OCI-LY7 (cell line): Measurements from ENCODE around the gene RAB30. TPM values are rescaled to one million over a fixed set of nuclear protein-coding genes. Genes with fewer than 3 reads are reported as not detected.
"Not testable (repeated sequence)": the region's sequence is repeated elsewhere in the genome, so short reads cannot be mapped to it uniquely, and the experiment has no call there.

Experiments
- BruUV-seq: library from RNA; stranded (reverse); fragments of 400-500 nt; replicated peaks from 2 replicates; lab custom pipeline; 2021; lab: Mats Ljungman, UMichigan
- CTCF ChIA-PET: fragments of 300-600 bp; sonication (Branson Sonifier 250); formaldehyde crosslinking; loops from one replicate; lab custom pipeline; 2022; ENCODE audit warnings: antibody characterized with exemption; ENCODE audit not compliant: unreplicated experiment; lab: Charles Lee
- POLR2A ChIA-PET: fragments of 300-600 bp; sonication (Branson Sonifier 250); formaldehyde crosslinking; loops from one replicate; lab custom pipeline; 2022; ENCODE audit warnings: antibody characterized with exemption; lab: Charles Lee
- DNase-seq: peaks from one replicate; pipeline ENCODE4 v3.0.0-alpha.2; 2015; ENCODE audit warnings: low spot score
- H2AFZ ChIP-seq: fragments of 200-600 bp; sonication (generic), shearing (Covaris generic); 2 replicates; pipeline ENCODE4 v1.6.1; 2014; ENCODE audit warnings: mild to moderate bottlenecking, antibody characterized with exemption, low read length, moderate library complexity
- H3K27ac ChIP-seq: fragments of 200-600 bp; sonication (generic); 2 replicates; pipeline ENCODE4 v1.5.1; 2014; ENCODE audit warnings: mixed run types, low read depth, mild to moderate bottlenecking, moderate library complexity, low read length, inconsistent platforms; ENCODE audit not compliant: poor library complexity, severe bottlenecking
- H3K36me3 ChIP-seq: fragments of 200-600 bp; sonication (generic); 2 replicates; pipeline ENCODE4 v1.6.1; 2014; ENCODE audit warnings: mild to moderate bottlenecking, antibody characterized with exemption, low read length, moderate library complexity, mixed read lengths; ENCODE audit not compliant: insufficient read depth
- H3K4me1 ChIP-seq: fragments of 200-600 bp; sonication (generic); 2 replicates; pipeline ENCODE4 v1.5.1; 2014; ENCODE audit warnings: mild to moderate bottlenecking, low read length; ENCODE audit not compliant: insufficient read depth, poor library complexity, severe bottlenecking
- H3K4me2 ChIP-seq: fragments of 200-600 bp; sonication (generic); 2 replicates; pipeline ENCODE4 v1.6.1; 2014; ENCODE audit warnings: mild to moderate bottlenecking, low read length
- H3K4me3 ChIP-seq: fragments of 200-600 bp; sonication (generic); 2 replicates; pipeline ENCODE4 v1.5.1; 2014; ENCODE audit warnings: mild to moderate bottlenecking, low read depth, low read length; ENCODE audit not compliant: poor library complexity, severe bottlenecking
- H3K79me2 ChIP-seq: fragments of 200-600 bp; sonication (generic); 2 replicates; pipeline ENCODE4 v1.6.1; 2016; ENCODE audit warnings: low read depth, mild to moderate bottlenecking, low read length, moderate library complexity, mixed read lengths; ENCODE audit not compliant: insufficient read depth
- H3K9me2 ChIP-seq: fragments of 200-600 bp; sonication (generic); 2 replicates; pipeline ENCODE4 v1.6.1; 2016; ENCODE audit warnings: mild to moderate bottlenecking, low read length, mixed read lengths; ENCODE audit not compliant: insufficient read depth
- H3K9me3 ChIP-seq: fragments of 200-600 bp; sonication (generic); 2 replicates; pipeline ENCODE4 v1.6.1; 2014; ENCODE audit warnings: mild to moderate bottlenecking, mixed run types, low read length, mixed read lengths
- H4K20me1 ChIP-seq: fragments of 200-600 bp; sonication (generic); 2 replicates; pipeline ENCODE4 v1.6.1; 2014; ENCODE audit warnings: mild to moderate bottlenecking, antibody characterized with exemption, low read length, moderate library complexity, mixed read lengths; ENCODE audit not compliant: insufficient read depth
- EZH2phosphoT487 ChIP-seq: fragments of 200-600 bp; sonication (generic); IDR thresholded peaks from 2 replicates; pipeline ENCODE4 v1.6.1; 2018; ENCODE audit warnings: low read depth, borderline replicate concordance, mild to moderate bottlenecking, mixed run types, antibody characterized with exemption, low read length, moderate library complexity, mixed read lengths
- intact Hi-C: fragments of 100-400 bp; cut with micrococcal nuclease; formaldehyde crosslinking; loops from one replicate; pipeline ENCODE4 v1.10.0; 2022; ENCODE audit not compliant: unreplicated experiment
- total RNA-seq, 2 experiments: library from RNA; depleted of rRNA in 1 of 2; stranded (reverse); fragments of >200 nt in 1 of 2; shearing (Covaris generic) in 1 of 2; gene quantifications; 2 replicates each; pipeline ENCODE4 v1.2.3, GENCODE V29; 2014 to 2022
- TF ChIP-seq, protein P1 (sequence below): fragments of 200-600 bp; sonication (generic); conservative IDR thresholded peaks from 2 replicates; pipeline ENCODE4 v1.5.1; 2014; ENCODE audit warnings: mild to moderate bottlenecking, antibody characterized with exemption, low read length, moderate library complexity, mixed read lengths

Gene RAB30
- total RNA-seq, 2 experiments from 2014 or later: 33.3 to 132 TPM

DNA sequence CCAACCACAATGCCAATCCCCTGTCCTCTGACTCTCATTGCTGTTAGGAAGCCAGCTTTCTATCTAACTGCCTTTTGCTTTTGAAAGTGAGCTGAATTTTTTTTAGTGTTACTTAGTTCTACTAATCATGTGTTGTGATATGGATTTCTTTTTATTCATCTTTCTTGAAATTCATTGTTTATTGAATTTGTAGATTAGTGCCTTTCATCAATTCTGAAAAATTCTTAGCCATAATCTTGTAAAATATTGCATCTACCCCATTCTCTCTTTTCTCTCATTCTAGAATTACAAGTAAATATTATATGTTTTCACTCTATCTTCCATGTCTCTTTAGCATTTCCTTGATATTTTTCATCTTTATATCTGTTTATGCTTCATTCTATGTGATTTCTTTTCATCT is 122.3 kb downstream of the RAB30 start:
- H4K20me1 ChIP-seq: no peaks in the 10 kb centered on the region
- TF ChIP-seq, protein P1, sequence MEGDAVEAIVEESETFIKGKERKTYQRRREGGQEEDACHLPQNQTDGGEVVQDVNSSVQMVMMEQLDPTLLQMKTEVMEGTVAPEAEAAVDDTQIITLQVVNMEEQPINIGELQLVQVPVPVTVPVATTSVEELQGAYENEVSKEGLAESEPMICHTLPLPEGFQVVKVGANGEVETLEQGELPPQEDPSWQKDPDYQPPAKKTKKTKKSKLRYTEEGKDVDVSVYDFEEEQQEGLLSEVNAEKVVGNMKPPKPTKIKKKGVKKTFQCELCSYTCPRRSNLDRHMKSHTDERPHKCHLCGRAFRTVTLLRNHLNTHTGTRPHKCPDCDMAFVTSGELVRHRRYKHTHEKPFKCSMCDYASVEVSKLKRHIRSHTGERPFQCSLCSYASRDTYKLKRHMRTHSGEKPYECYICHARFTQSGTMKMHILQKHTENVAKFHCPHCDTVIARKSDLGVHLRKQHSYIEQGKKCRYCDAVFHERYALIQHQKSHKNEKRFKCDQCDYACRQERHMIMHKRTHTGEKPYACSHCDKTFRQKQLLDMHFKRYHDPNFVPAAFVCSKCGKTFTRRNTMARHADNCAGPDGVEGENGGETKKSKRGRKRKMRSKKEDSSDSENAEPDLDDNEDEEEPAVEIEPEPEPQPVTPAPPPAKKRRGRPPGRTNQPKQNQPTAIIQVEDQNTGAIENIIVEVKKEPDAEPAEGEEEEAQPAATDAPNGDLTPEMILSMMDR: no peak
- no peak for TF ChIP-seq EZH2phosphoT487
- POLR2A ChIA-PET: interaction anchor here (1.4 to 9.5 kb wide), 3 partner anchors 9 to 19 kb away, joined by 5 to 83 read pairs (median 14); no protein-coding TSS in a partner anchor
- no peak for DNase-seq
- BruUV-seq: no TSS peak
- H3K36me3 ChIP-seq: peaks cover 4% of the 10 kb centered on the region; the same call in 1 of the 2 replicates
- peaks cover 16% of the 10 kb centered on the region for H3K4me1 ChIP-seq
- H3K79me2 ChIP-seq: no peaks in the 10 kb centered on the region
- H3K4me2 ChIP-seq: no peak overlapping the region
- H3K9me2 ChIP-seq: no peaks in the 10 kb centered on the region
- H3K4me3 ChIP-seq: no peak overlapping the region
- H2AFZ ChIP-seq: no peak overlapping the region
- CTCF ChIA-PET: no interaction called here
- no peak overlapping the region for H3K27ac ChIP-seq
- peaks cover 14% of the 10 kb centered on the region for H3K9me3 ChIP-seq
- intact Hi-C loops: no loop called here

DNA sequence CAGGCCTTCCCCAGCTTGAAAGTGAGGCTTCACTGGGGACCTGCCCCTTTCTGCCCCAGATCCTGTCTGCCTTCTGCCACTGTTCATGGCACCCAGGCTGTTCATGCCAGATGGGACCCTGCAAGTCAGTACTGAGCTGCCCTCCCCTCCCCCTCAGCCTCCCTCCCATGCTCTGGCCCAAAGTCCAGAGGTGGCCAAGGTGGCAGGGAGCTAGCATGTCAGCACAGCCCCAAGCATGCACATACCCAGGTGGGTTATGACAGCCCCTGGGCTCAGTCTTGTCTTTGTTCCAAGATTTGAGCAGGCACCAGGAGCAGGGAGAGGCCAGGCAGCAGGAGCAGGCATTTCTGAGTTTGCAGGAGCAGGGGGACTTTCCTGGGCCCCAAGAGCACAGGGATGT is 126.0 kb downstream of the RAB30 start:
- intact Hi-C loops: no loop called here
- H3K36me3 ChIP-seq: peaks cover 4% of the 10 kb centered on the region; the same call in 1 of the 2 replicates
- no peaks in the 10 kb centered on the region for H3K79me2 ChIP-seq
- no peak for DNase-seq
- BruUV-seq: no TSS peak
- ChIA-PET CTCF (no interaction called here), POLR2A (interaction anchor here (1.0 to 9.5 kb wide), 6 partner anchors 10 to 107 kb away, joined by 3 to 83 read pairs (median 10); no protein-coding TSS in a partner anchor)
- no peak overlapping the region for H3K27ac ChIP-seq
- peaks cover 22% of the 10 kb centered on the region for H3K9me3 ChIP-seq
- H3K4me3 ChIP-seq: no peak overlapping the region
- H3K4me2 ChIP-seq: peak overlapping the region; percentile 3; the same call in 1 of the 2 replicates
- H4K20me1 ChIP-seq: no peaks in the 10 kb centered on the region
- peaks cover 16% of the 10 kb centered on the region for H3K4me1 ChIP-seq
- no peak overlapping the region; the same call in 1 of the 2 replicates for H2AFZ ChIP-seq
- H3K9me2 ChIP-seq: no peaks in the 10 kb centered on the region
- TF ChIP-seq EZH2phosphoT487: no peak
- TF ChIP-seq, protein P1: no peak

DNA sequence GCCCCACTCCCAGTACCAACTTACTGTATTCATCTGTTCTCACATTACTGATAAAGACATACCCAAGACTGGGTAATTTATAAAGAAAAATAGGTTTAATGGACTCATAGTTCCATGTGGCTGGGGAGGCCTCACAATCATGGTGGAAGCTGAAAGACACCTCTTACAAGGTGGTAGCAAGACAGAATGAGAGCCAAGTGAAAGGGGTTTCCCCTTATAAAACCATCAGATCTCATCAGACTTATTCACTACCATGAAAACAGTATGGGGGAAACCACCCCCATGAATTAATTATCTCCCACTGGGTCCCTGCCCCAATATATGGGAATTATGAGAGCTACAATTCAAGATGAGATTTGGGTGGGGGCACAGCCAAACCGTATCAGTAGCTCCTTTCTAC is 126.7 kb downstream of the RAB30 start:
- Histone ChIP-seq H3K4me1 (peaks cover 16% of the 10 kb centered on the region), H3K9me3 (peaks cover 18% of the 10 kb centered on the region)
- BruUV-seq, intact Hi-C loops, CTCF ChIA-PET, H3K79me2 ChIP-seq, H4K20me1 ChIP-seq, H3K27ac ChIP-seq, H3K4me3 ChIP-seq, H3K4me2 ChIP-seq, H2AFZ ChIP-seq, DNase-seq, H3K9me2 ChIP-seq, H3K36me3 ChIP-seq: not testable (repeated sequence)
- POLR2A ChIA-PET: interaction anchor here (2.3 to 9.5 kb wide), 4 partner anchors 10 to 25 kb away, joined by 6 to 83 read pairs (median 48); no protein-coding TSS in a partner anchor
